ENCODE measurements around the gene ZC3H10. TPM values are rescaled to one million over a fixed set of nuclear protein-coding genes. Genes with fewer than 3 reads are reported as not detected.
A peak's percentile ranks its signal among the peaks of the same experiment; 100 is the strongest.

ZC3H10 gene
- total RNA-seq, 2 donors from 2014 or later: 7.1 to 15.0 TPM

- Mint-ChIP-seq H3K36me3 (peaks cover 13 to 22% of the 10 kb centered on the region in 2 donors), H3K27ac (peak overlapping the region; percentile 70 to 88), H3K9me3 (no peaks in the 10 kb centered on the region)
- ATAC-seq (no peak), DNase-seq (ENCODE audit: low spot score in 2 of 2) (no peak)
Measured at GRCh38 chr12:56165369-56165768, 47.3 kb downstream of the ZC3H10 start.

GRCh38 chr12:56169229-56169759 lies 51.2 kb downstream of the ZC3H10 start:
- H3K27ac Mint-ChIP-seq: peak overlapping the region; percentile 59 to 77

GRCh38 chr12:56172839-56173238 lies 54.8 kb downstream of the ZC3H10 start:
- no peak for DNase-seq (ENCODE audit: low spot score in 2 of 2)
- H3K36me3 Mint-ChIP-seq: peaks cover 4 to 12% of the 10 kb centered on the region in 2 donors
- no peak overlapping the region for H3K27ac Mint-ChIP-seq
- no peak for ATAC-seq
- H3K9me3 Mint-ChIP-seq: no peaks in the 10 kb centered on the region

More at GRCh38 chr12:56169229-56169759, 51.2 kb downstream of the ZC3H10 start:
- peaks cover 0 to 13% of the 10 kb centered on the region in 2 donors for H3K36me3 Mint-ChIP-seq
- no peaks in the 10 kb centered on the region for H3K9me3 Mint-ChIP-seq
- ATAC-seq: no peak
- no peak for DNase-seq (ENCODE audit: low spot score in 2 of 2)

Other genes starting within 250 kb of the ZC3H10 start
- 10 to 100 TPM; 18.9 to 32.9 TPM for gene PYM1, start 190.4 kb upstream of the ZC3H10 start, total RNA-seq
- gene DGKA, start 187.1 kb upstream of the ZC3H10 start, total RNA-seq: 100 to 1,000 TPM; 386 to 441 TPM
- 1 to 10 TPM; 1.2 to 5.6 TPM for gene PMEL, start 152.2 kb upstream of the ZC3H10 start, total RNA-seq
- gene CDK2, start 151.4 kb upstream of the ZC3H10 start, total RNA-seq: 100 to 1,000 TPM; 116 to 144 TPM
- 10 to 100 TPM; 43.1 to 51.8 TPM for gene RAB5B, start 144.2 kb upstream of the ZC3H10 start, total RNA-seq
- gene SUOX, start 121.0 kb upstream of the ZC3H10 start, total RNA-seq: 10 to 100 TPM in 1 of 2 donors, 1 to 10 TPM in 1; 5.7 to 15.5 TPM
- 10 to 100 TPM; 17.0 to 19.5 TPM for gene IKZF4, start 97.2 kb upstream of the ZC3H10 start, total RNA-seq
- gene RPS26, start 76.3 kb upstream of the ZC3H10 start, total RNA-seq: 10 to 100 TPM; 47.4 to 49.0 TPM
- gene ERBB3, start 38.1 kb upstream of the ZC3H10 start, total RNA-seq: under 1 TPM; 0.25 to 0.34 TPM
- 100 to 1,000 TPM; 224 to 356 TPM for gene PA2G4, start 13.7 kb upstream of the ZC3H10 start, total RNA-seq
- gene RPL41, start 1.6 kb upstream of the ZC3H10 start, total RNA-seq: 1,000 to 10,000 TPM; 5,050 to 5,339 TPM
- 100 to 1,000 TPM; 159 to 197 TPM for gene ESYT1, start 10.0 kb downstream of the ZC3H10 start, total RNA-seq
- gene MYL6B, start 34.3 kb downstream of the ZC3H10 start, total RNA-seq: 100 to 1,000 TPM in 1 of 2 donors, 10 to 100 TPM in 1; 99.7 to 112 TPM
- gene MYL6, start 40.1 kb downstream of the ZC3H10 start, total RNA-seq: 1,000 to 10,000 TPM; 1,014 to 1,193 TPM
- gene SMARCC2, start 71.2 kb downstream of the ZC3H10 start, total RNA-seq: 100 to 1,000 TPM; 101 to 123 TPM
- 10 to 100 TPM; 33.4 to 39.0 TPM for gene RNF41, start 103.7 kb downstream of the ZC3H10 start, total RNA-seq
- gene NABP2, start 106.1 kb downstream of the ZC3H10 start, total RNA-seq: 10 to 100 TPM; 60.7 to 90.5 TPM
- gene SLC39A5, start 111.8 kb downstream of the ZC3H10 start, total RNA-seq: 1 to 10 TPM in 1 of 2 donors, under 1 TPM in 1; 0.51 to 2.0 TPM
- gene ANKRD52, start 140.1 kb downstream of the ZC3H10 start, total RNA-seq: 10 to 100 TPM; 26.4 to 35.8 TPM
- 1 to 10 TPM; 5.2 to 6.3 TPM for gene COQ10A, start 148.7 kb downstream of the ZC3H10 start, total RNA-seq
- 100 to 1,000 TPM; 319 to 351 TPM for gene CS, start 182.1 kb downstream of the ZC3H10 start, total RNA-seq
- 100 to 1,000 TPM in 1 of 2 donors, 10 to 100 TPM in 1; 58.2 to 112 TPM for gene CNPY2, start 197.7 kb downstream of the ZC3H10 start, total RNA-seq
- 10 to 100 TPM; 54.0 to 71.4 TPM for gene PAN2, start 215.7 kb downstream of the ZC3H10 start, total RNA-seq
- 10 to 100 TPM in 1 of 2 donors, 1 to 10 TPM in 1; 9.6 to 20.9 TPM for gene IL23A, start 220.6 kb downstream of the ZC3H10 start, total RNA-seq
- 100 to 1,000 TPM; 170 to 172 TPM for gene STAT2, start 241.8 kb downstream of the ZC3H10 start, total RNA-seq
- not detected for gene APOF, start 244.6 kb downstream of the ZC3H10 start, total RNA-seq

All from activated naive CD4-positive, alpha-beta T cell treated with anti-CD3 and anti-CD28 coated beads, Interleukin-2, amount 50 U/mL, for 72 hours (primary cell).